Inferior parietal cortex (tissue), 1 donor: ENCODE measurements around the gene GNA12.
A peak's percentile ranks its signal among the peaks of the same experiment; 100 is the strongest.

Experiments
- DNase-seq: peaks from one replicate; pipeline ENCODE4 v3.0.0-alpha.2; 2016; ENCODE audit errors: extremely low spot score

Gene GNA12

GRCh38 chr7:2802504-2803341 is 41.4 kb downstream of the GNA12 start:
- no peak for DNase-seq

GRCh38 chr7:2802101-2802500 is 42.0 kb downstream of the GNA12 start:
- no peak for DNase-seq

GRCh38 chr7:2800931-2801688 is 43.0 kb downstream of the GNA12 start:
- DNase-seq: no peak

DNA sequence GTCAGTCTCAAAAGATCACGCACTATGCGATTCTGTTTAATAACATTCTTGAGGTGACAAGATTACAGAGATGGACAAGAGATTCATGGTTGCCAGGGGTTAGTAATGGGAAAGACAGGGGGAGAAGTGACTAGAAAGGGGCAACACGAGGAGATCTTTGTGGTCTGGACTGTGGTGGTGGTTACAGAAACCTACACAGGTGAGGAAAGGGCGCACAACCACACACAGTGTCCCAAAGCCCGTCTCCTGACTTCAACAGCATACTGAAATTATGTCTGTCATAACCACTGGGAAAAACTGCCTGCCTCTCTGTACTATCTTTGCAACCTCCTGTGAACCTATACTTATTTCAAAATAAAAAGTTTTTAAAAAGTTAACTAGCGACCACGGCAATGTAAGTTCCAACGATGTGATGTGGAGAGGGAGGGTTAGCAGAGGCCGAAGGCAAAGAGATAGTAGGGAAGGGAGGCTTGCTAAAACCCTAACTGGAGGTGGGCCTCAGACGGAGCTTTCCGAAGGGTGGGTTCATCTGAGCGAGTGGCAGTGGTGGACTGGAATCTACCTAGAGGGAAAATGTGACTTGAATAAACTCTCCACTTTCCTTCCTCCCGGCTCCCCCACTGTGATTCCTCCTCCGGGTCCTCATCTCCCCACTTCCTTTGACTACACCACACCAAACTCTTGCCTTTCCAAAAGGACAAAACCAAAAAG is 43.7 kb downstream of the GNA12 start:
- DNase-seq: no peak

- no peak for DNase-seq
Measured at GRCh38 chr7:2799253-2799652, 44.9 kb downstream of the GNA12 start.

DNA sequence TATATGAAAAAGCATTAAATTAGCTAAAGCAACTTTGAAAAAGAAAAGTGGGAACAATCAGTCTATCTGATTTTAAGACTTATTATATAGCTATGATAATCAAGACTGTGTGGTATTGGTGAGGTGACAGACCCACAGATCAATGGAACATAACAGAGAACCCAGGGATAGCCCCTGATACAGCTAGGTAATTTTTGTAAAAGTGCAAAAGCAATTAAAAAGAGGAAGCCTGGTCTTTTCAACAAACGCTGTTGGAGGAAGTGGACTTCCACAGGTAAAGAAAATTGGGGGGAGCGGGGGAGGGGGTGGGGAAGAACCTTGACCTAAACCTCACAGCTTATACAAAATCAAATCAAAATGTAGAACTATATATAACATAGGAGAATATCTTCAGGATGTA is 45.4 kb downstream of the GNA12 start:
- DNase-seq: no peak

DNA sequence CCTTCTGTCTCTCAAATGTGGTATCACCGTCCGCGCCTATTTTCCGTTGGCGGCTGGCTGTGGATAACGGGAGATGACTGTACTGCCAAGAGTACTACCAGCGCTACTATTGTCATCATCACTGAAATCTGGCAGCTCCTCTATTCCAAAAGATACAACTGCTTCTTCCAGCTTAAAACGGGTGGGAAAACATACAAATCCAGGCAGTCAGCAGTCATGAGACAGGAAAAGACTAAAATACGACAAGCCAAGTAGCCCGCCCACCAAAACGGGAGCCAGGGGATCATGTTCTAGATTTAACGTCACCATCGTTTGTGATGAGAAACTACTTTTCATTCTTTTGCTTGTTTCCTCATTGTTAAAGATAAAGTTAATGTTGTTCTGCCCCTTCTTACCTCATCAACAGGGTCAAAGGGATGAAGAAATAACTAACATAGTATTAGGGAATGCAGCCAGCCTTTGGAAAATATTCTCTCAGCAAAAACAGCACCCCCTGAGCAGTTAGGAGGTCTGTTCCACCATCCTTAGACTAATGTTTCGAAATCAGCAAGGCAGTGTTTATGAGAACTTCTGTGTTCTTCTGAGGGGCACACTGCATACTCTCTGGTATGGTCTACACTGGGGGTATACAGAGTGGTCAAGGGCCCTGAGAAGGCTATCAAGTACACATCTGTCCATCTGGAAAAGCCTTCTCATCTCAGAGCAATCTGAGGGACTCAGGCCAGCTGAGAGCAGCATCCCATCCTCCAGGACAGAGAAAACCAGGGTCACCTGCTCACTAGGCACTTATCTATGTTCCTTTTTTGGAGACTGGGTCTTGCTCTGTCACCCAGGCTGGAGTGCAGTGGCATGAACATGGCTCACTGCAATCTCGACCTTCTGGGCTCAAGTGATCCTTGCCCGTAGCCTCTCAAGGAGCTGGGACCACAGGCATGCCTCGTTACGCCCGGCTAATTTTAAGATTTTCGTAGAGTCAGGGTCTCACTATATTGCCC is 47.5 kb downstream of the GNA12 start:
- peak; percentile 53 for DNase-seq

DNA sequence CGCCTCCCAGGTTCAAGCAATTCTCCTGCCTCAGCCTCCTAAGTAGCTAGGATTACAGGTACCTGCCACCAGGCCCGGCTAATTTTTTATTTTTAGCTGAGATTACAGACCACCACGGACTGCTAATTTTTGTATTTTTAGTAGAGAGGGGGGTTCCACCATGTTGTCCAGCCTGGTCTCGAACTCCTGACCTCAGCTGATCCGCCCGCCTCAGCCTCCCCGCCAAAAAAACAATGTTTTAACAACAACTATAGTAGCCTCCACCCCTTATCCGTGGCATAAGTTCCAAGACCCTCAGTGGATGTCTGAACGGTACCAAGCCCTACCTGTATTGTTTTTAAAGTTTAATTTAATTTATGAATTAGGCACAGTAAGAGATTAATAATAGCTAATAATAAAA is 48.2 kb downstream of the GNA12 start:
- DNase-seq: no peak

- no peak for DNase-seq
Measured at GRCh38 chr7:2794836-2795636, 49.1 kb downstream of the GNA12 start.

GRCh38 chr7:2792856-2793487 is 51.1 kb downstream of the GNA12 start:
- no peak for DNase-seq

DNA sequence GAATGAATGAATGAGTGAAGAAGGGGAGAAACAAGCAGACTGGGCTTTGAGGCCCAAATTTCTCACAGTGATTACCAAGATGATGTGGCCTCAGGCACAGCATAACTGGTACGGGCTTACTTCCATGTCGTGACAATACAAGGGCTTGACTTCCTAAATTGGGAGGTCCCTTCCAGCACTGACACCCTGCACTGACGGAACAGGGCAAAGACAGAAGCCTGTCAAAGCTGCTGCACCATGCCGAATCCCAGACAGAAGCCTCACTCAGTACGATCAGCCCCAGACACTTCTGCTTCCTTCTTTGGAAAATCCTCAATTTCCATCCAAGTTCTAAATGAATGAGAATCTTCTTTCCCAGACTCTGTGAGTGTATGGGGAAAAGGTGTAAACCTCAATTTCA is 51.9 kb downstream of the GNA12 start:
- no peak for DNase-seq

DNA sequence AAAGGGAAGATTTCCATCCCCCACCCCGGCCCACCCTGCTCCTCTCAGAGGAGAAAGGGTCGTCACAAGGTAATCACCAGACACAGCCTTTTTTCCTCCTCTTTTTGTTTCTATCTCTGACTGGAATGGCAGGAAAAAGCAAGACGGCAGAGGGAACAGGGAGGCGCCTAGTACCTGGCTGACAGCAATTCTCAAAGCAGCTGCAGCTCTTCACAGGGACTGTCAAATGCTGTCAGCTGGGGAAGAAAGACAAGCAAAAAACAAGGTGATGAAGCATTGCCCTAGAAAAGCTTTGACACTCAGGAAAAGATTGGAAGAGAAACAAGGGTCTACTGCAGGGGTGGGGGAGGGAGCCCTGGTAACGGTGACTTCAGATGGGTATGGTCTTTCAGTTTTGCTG is 52.7 kb downstream of the GNA12 start:
- no peak for DNase-seq

DNA sequence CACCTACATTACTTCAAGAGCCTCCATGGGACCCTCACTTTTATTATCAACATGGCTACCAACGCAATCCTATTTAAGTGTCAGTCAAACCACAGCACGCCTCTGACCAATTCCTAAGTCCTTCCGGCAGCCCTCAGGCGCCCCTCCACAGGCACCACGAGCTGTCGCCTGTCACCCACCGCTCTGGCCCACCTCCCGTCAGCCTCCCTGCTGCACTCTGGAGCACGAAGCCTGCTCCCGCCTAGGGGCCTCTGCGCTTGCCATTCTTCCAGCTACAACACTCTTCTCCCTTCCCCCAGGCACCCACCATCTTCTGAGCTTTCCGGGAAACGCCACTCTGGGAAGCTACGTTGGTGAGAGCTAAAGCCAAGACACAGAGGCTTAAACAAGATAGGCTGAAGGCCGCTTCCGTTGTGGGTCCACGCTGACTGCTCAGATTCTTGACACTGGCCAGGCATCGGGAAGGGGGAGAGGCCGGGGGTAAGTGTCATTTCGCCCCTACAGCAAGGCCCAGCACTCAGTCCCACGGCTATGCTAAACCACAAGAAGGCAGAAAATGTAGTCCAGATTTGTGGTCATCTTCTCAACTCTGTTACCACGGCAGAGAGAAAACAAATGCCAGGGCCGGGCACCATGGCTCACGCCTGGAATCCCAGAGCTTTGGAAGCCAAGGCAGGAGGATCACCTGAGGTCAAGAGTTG is 56.7 kb downstream of the GNA12 start:
- DNase-seq: no peak

GRCh38 chr7:2786607-2787116 is 57.4 kb downstream of the GNA12 start:
- no peak for DNase-seq

DNA sequence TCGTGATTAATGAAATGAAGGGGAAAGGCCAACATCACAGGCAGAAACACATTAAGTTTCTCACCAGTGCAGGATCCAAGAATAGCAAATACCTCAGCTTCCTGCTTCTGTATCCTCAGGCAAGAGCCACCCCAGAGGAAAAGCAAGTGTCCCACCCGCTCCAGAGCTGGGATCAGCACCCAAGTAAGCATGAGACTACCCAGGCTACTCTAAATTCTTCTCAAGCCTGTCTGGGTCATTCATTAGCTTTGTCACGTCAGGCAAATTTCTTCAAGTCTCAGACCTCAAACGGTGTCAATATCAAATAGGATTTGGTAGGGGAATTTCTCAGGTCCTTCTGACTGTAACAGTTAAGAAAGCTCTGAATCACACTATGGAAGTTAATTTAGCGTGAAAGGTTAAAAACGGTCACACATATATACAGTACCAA is 59.0 kb downstream of the GNA12 start:
- DNase-seq: no peak

GRCh38 chr7:2782565-2782964 is 61.5 kb downstream of the GNA12 start:
- no peak for DNase-seq

DNA sequence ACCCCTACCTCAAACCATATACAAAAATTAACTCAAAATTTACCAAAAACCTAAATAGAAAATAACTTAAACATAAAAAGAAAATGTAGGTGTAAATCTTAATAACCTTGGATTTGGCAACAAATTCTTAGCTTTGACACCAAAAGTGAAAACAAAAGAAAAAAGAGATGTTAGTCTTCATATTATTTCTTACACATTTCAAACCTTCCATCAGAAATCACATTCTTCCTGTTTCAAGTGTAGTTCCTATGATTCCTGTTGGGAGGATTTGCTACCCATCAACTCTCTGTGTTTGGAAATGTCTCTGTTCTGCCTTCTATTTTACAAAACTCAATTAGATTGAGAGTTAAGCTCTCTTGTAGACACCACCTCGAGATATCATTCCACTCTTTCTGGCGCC is 62.0 kb downstream of the GNA12 start:
- no peak for DNase-seq

DNA sequence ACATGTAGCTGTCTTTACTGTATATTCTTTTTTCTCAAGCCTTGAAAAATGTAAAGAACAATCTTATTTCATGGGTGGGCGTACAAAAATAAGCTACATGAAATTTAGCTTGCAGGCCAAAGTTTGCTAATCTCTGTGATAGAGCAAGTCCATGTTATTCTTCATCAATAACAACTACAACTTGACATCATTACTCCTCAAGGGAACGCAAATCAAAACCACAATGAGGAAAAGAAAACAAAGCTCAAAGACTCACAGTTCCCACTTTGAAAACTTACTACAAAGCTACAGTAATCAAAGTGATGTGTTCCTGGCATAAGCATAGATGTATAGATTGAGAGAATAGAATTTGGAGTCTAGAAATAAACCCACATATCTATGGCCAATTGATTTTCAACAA is 62.5 kb downstream of the GNA12 start:
- DNase-seq: no peak

DNA sequence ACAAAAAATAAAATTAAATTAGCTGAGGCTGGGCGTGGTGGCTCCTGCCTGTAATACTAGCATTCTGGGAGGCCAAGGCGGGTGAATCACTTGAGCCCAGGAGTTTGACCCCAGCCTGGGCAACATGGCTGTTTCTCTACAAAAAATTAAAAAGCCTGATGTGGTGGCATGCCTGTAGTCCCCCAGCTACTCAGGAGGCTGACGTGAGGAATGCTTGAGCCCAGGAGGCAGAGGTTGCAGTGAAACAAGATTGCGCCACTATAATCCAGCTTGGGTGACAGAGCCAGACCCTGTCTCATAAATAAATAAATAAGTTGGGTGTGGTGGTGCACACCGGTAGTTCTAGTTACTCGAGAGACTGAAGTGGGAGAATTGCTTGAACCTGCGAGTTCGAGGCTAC is 65.1 kb downstream of the GNA12 start:
- no peak for DNase-seq
